OCI-LY1 (cell line): ENCODE measurements around the gene ZNF646.

Experiments used
- H2AFZ ChIP-seq: fragments of 200-600 bp; sonication (generic), shearing (Covaris generic); 2 replicates; pipeline ENCODE4 v1.6.0; 2014; ENCODE audit warnings: antibody characterized with exemption, mild to moderate bottlenecking, low read length
- H3F3A ChIP-seq: fragments of 200-600 bp; sonication (generic), shearing (Covaris generic); 2 replicates; pipeline ENCODE4 v1.6.0; 2014; ENCODE audit warnings: mild to moderate bottlenecking, antibody characterized with exemption, low read length, moderate library complexity; ENCODE audit not compliant: insufficient read depth
- H3K27ac ChIP-seq: fragments of 200-600 bp; sonication (generic); 2 replicates; pipeline ENCODE4 v1.5.1; 2014; ENCODE audit warnings: low read length, mixed run types, mild to moderate bottlenecking, low read depth; ENCODE audit not compliant: poor library complexity, severe bottlenecking
- H3K27me3 ChIP-seq: fragments of 200-600 bp; sonication (generic); 2 replicates; pipeline ENCODE4 v1.6.0; 2014; ENCODE audit warnings: antibody characterized with exemption, mild to moderate bottlenecking, low read length, moderate library complexity; ENCODE audit not compliant: insufficient read depth
- H3K36me3 ChIP-seq: fragments of 200-600 bp; sonication (generic); 2 replicates; pipeline ENCODE4 v1.6.1; 2014; ENCODE audit warnings: mild to moderate bottlenecking, antibody characterized with exemption, low read length, moderate library complexity, mixed read lengths; ENCODE audit not compliant: insufficient read depth
- H3K4me1 ChIP-seq: fragments of 200-600 bp; sonication (generic); 2 replicates; pipeline ENCODE4 v1.5.1; 2014; ENCODE audit warnings: mild to moderate bottlenecking, low read length, moderate library complexity; ENCODE audit not compliant: insufficient read depth, severe bottlenecking
- H3K4me2 ChIP-seq: fragments of 200-600 bp; sonication (generic), shearing (Covaris generic); 2 replicates; pipeline ENCODE4 v1.6.1; 2014; ENCODE audit warnings: low read length
- H3K4me3 ChIP-seq: fragments of 200-600 bp; sonication (generic); 2 replicates; pipeline ENCODE4 v1.5.1; 2014; ENCODE audit warnings: low read length, low read depth, mild to moderate bottlenecking, mixed read lengths; ENCODE audit not compliant: poor library complexity, severe bottlenecking
- H3K79me2 ChIP-seq: fragments of 200-600 bp; shearing (Covaris generic); 2 replicates; pipeline ENCODE4 v1.6.1; 2016; ENCODE audit warnings: mixed run types, low read length, mixed read lengths; ENCODE audit not compliant: insufficient read depth
- H3K9ac ChIP-seq: fragments of 200-600 bp; sonication (generic), shearing (Covaris generic); 2 replicates; pipeline ENCODE4 v1.6.1; 2014; ENCODE audit warnings: mild to moderate bottlenecking, low read length, mixed read lengths
- H3K9me2 ChIP-seq: fragments of 200-600 bp; sonication (generic), shearing (Covaris generic); 2 replicates; pipeline ENCODE4 v1.6.1; 2014; ENCODE audit warnings: low read depth, mild to moderate bottlenecking, low read length, mixed read lengths
- H3K9me3 ChIP-seq: fragments of 200-600 bp; shearing (Covaris generic); 2 replicates; pipeline ENCODE4 v1.6.1; 2014; ENCODE audit warnings: low read length, mixed read lengths
- H4K20me1 ChIP-seq: fragments of 200-600 bp; sonication (generic), shearing (Covaris generic); 2 replicates; pipeline ENCODE4 v1.6.0; 2016; ENCODE audit warnings: mild to moderate bottlenecking, low read length; ENCODE audit not compliant: insufficient read depth
- EZH2 ChIP-seq: fragments of 200-600 bp; sonication (generic), shearing (Covaris generic); IDR thresholded peaks from 2 replicates; pipeline ENCODE4 v1.8.0; 2017; ENCODE audit warnings: borderline replicate concordance, mixed run types, mild to moderate bottlenecking, antibody characterized with exemption, low read length, moderate library complexity, mixed read lengths
- TF ChIP-seq, protein P1 (sequence below): fragments of 200-600 bp; sonication (generic), shearing (Covaris generic); IDR thresholded peaks from 2 replicates; pipeline ENCODE4 v1.5.1; 2017; ENCODE audit warnings: mild to moderate bottlenecking, antibody characterized with exemption, low read length, moderate library complexity, mixed read lengths

The ZNF646 gene

DNA sequence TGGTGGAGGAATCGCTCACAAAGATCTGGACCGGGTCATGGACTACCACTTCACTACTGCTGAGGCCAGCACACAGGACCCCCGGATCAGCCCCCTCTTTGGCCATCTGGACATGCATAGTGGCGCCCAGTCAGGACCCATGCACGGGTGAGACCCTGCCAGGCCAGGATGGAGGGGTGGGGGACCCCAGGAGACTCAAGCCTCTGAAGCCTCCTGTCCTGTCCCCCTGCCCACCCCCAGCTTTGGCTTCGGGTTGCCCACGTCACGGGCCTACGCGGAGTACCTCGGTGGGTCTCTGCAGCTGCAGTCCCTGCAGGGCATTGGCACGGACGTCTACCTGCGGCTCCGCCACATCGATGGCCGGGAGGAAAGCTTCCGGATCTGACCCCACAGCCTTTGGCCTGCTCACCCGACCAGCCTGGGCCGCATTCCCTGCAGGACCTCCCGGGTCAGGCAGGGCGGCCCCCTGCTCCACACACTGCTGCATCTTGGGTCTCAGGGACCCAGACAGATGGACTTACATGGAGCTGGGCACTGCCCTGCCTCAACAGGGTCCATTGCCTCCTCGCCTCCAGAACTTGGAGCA is 37.8 kb downstream of the ZNF646 start:
- no peaks in the 10 kb centered on the region for H3K9me2 ChIP-seq
- peaks cover 27% of the 10 kb centered on the region for H3K4me1 ChIP-seq
- TF ChIP-seq, protein P1, sequence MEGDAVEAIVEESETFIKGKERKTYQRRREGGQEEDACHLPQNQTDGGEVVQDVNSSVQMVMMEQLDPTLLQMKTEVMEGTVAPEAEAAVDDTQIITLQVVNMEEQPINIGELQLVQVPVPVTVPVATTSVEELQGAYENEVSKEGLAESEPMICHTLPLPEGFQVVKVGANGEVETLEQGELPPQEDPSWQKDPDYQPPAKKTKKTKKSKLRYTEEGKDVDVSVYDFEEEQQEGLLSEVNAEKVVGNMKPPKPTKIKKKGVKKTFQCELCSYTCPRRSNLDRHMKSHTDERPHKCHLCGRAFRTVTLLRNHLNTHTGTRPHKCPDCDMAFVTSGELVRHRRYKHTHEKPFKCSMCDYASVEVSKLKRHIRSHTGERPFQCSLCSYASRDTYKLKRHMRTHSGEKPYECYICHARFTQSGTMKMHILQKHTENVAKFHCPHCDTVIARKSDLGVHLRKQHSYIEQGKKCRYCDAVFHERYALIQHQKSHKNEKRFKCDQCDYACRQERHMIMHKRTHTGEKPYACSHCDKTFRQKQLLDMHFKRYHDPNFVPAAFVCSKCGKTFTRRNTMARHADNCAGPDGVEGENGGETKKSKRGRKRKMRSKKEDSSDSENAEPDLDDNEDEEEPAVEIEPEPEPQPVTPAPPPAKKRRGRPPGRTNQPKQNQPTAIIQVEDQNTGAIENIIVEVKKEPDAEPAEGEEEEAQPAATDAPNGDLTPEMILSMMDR = no peak
- no peak for TF ChIP-seq EZH2

DNA sequence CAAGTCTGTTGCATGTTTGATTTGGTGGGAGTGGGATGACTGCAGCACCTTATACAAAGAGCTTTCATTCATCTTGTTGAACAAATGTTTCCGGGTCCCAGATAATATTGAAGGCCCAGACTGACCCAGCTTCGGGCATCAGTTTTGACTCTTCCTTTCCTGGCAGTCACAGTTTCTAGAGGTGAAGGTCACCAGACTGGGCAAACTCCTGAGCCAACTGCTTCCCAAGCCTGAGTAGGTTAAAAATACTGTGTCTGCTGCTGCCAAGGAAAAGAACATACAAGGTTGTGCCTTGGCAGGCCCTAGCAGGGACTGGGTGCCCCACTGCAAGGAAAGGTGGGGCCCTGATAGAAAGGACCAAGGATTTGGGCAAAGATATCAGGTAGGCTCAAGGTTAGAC is 38.5 kb downstream of the ZNF646 start:
- Histone ChIP-seq H3K9ac (no peak overlapping the region), H3K79me2 (no peaks in the 10 kb centered on the region), H3F3A (no peaks in the 10 kb centered on the region), H2AFZ (no peak overlapping the region), H3K4me2 (no peak overlapping the region), H3K36me3 (peaks cover 34% of the 10 kb centered on the region), H3K27ac (no peak overlapping the region), H4K20me1 (no peaks in the 10 kb centered on the region), H3K4me3 (no peak overlapping the region), H3K27me3 (no peaks in the 10 kb centered on the region), H3K9me3 (no peaks in the 10 kb centered on the region), H3K4me1 (peaks cover 20% of the 10 kb centered on the region), H3K9me2 (no peaks in the 10 kb centered on the region)
- TF ChIP-seq, protein P1 = no peak
- no peak for TF ChIP-seq EZH2

More for the DNA sequence above, 37.8 kb downstream of the ZNF646 start:
- peaks cover 34% of the 10 kb centered on the region for H3K36me3 ChIP-seq
- H3K9me3 ChIP-seq = no peaks in the 10 kb centered on the region
- no peak overlapping the region for H3K4me3 ChIP-seq
- no peak overlapping the region for H3K9ac ChIP-seq
- H3K4me2 ChIP-seq = no peak overlapping the region
- no peak overlapping the region for H3K27ac ChIP-seq
- no peaks in the 10 kb centered on the region for H3K79me2 ChIP-seq
- H3F3A ChIP-seq = peaks cover 5% of the 10 kb centered on the region
- H4K20me1 ChIP-seq = no peaks in the 10 kb centered on the region
- H3K27me3 ChIP-seq = no peaks in the 10 kb centered on the region
- no peak overlapping the region for H2AFZ ChIP-seq

DNA sequence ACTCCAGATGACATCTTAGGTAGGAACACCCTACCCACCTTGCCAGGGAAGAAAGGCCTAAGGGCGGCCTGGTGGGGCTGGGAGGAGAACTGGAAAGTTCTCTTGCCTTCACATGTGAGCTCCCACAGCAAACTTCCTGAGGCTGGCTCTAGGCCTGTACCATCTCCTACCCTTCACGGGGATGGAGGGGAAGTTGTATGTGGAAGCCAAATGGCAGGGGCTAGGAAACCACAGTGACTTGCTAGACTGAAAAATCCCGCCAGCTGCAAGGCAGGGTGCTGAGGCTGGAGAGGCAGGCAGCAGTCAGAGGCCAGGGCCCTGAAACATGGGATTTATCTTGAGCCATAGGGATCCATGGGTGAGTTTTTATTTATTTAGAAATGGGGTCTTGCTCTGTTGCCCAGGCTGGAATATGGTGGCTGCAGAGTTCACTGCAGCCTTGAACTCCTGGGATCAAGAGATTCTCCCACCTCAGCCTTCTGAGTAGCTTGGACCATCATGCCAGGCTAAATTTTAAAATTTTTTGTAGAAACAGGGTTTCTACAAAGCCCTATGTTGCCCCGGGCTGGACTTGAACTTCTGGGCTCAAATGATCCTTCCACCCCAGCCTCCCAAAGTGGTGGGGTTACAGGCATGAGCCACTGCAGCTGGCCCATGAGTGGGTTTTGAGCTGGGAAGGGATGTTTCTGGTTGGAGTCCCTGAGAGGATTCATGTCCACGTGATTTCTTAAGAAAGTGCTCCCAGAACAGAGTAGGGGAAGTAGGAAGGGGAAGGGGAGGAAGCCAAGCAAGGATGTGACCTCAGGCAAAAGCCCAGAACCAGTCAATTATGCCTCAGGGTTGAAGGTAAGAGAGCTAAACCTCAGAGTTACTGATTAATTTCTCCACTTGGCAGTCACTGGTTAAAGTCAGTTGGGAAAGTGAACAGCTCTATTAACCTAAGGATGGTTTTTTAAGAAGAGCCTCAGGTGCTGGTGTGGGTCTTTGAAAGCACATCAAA is 39.2 kb downstream of the ZNF646 start:
- TF ChIP-seq EZH2 = no peak
- TF ChIP-seq, protein P1 = no peak

More for the DNA sequence above, 39.2 kb downstream of the ZNF646 start:
- Histone ChIP-seq H3K27me3 (no peaks in the 10 kb centered on the region), H4K20me1 (no peaks in the 10 kb centered on the region), H3K27ac (no peak overlapping the region), H3F3A (no peaks in the 10 kb centered on the region), H3K9ac (no peak overlapping the region), H3K79me2 (peaks cover 5% of the 10 kb centered on the region; the same call in 1 of the 2 replicates), H3K4me3 (no peak overlapping the region), H3K36me3 (peaks cover 34% of the 10 kb centered on the region), H3K9me2 (no peaks in the 10 kb centered on the region), H3K9me3 (no peaks in the 10 kb centered on the region), H3K4me1 (peaks cover 21% of the 10 kb centered on the region), H3K4me2 (no peak overlapping the region), H2AFZ (no peak overlapping the region)
